Activated CD8-positive, alpha-beta memory T cell treated with anti-CD3 and anti-CD28 coated beads, Interleukin-2, amount 10 ng/mL, durations not matched to agents 7 days and 5 days (primary cell): ENCODE results near the gene ATP2A3. TPM values are rescaled to one million over a fixed set of nuclear protein-coding genes. Genes with fewer than 3 reads are reported as not detected.
A peak's percentile ranks its signal among the peaks of the same experiment; 100 is the strongest.

Experiments used
- ATAC-seq: fragments of 150-1000 bp; cut with Tn5 transposase; one replicate; pipeline ENCODE4 v1.10.0; 2021; ENCODE audit warnings: moderate library complexity
- CTCF ChIA-PET: fragments of 350-600 bp; sonication (Branson Sonifier 250); formaldehyde crosslinking; loops from one replicate; lab custom pipeline; 2021; ENCODE audit warnings: antibody characterized with exemption; lab: Charles Lee
- DNase-seq: peaks from one replicate; pipeline ENCODE4 v3.0.0-alpha.2; 2020
- H3K27ac Mint-ChIP-seq: one replicate; pipeline ENCODE4 v1.8.0; 2021; ENCODE audit warnings: mild to moderate bottlenecking, mixed read lengths
- H3K27me3 Mint-ChIP-seq: one replicate; pipeline ENCODE4 v1.8.0; 2021; ENCODE audit warnings: mixed read lengths
- H3K36me3 Mint-ChIP-seq: one replicate; pipeline ENCODE4 v1.8.0; 2021; ENCODE audit warnings: mild to moderate bottlenecking, mixed read lengths
- H3K4me1 Mint-ChIP-seq: one replicate; pipeline ENCODE4 v1.8.0; 2021; ENCODE audit warnings: mixed read lengths
- H3K4me3 Mint-ChIP-seq: one replicate; pipeline ENCODE4 v1.8.0; 2021; ENCODE audit warnings: mild to moderate bottlenecking, moderate library complexity, mixed read lengths
- H3K9me3 Mint-ChIP-seq: one replicate; pipeline ENCODE4 v1.8.0; 2022; ENCODE audit warnings: low read depth, mixed read lengths
- total RNA-seq, 2 experiments: library from RNA; stranded (reverse); gene quantifications; one replicate each; pipeline ENCODE4 v1.2.3, GENCODE V29; 2021

The ATP2A3 gene
- total RNA-seq, 2 experiments from 2014 or later = 264 to 377 TPM

GRCh38 chr17:3892095-3892998 lies 71.9 kb downstream of the ATP2A3 start:
- Mint-ChIP-seq H3K4me1 (peaks cover 25% of the 10 kb centered on the region), H3K4me3 (peak overlapping the region; percentile 73), H3K27me3 (peaks cover 7% of the 10 kb centered on the region), H3K36me3 (no peaks in the 10 kb centered on the region), H3K27ac (no peak overlapping the region), H3K9me3 (no peaks in the 10 kb centered on the region)
- ATAC-seq (peak; percentile 30), DNase-seq (peak; percentile 81)
- CTCF ChIA-PET = interaction anchor here (1.4 to 4.3 kb wide), 3 partner anchors 22 to 47 kb away, joined by 4 to 15 read pairs (median 5); no protein-coding TSS in a partner anchor

- Mint-ChIP-seq H3K4me1 (peaks cover 32% of the 10 kb centered on the region), H3K27ac (no peak overlapping the region), H3K27me3 (peaks cover 7% of the 10 kb centered on the region), H3K4me3 (peak overlapping the region; percentile 73), H3K36me3 (no peaks in the 10 kb centered on the region), H3K9me3 (no peaks in the 10 kb centered on the region)
- CTCF ChIA-PET = no interaction called here
- DNase-seq = no peak
- no peak for ATAC-seq
Observed at GRCh38 chr17:3891626-3892094, 72.6 kb downstream of the ATP2A3 start.

- peaks cover 38% of the 10 kb centered on the region for H3K4me1 Mint-ChIP-seq
- no peak for ATAC-seq
- no peak for DNase-seq
- H3K27ac Mint-ChIP-seq = no peak overlapping the region
- peak overlapping the region; percentile 73 for H3K4me3 Mint-ChIP-seq
- H3K27me3 Mint-ChIP-seq = peaks cover 7% of the 10 kb centered on the region
- no peaks in the 10 kb centered on the region for H3K9me3 Mint-ChIP-seq
- no peaks in the 10 kb centered on the region for H3K36me3 Mint-ChIP-seq
- CTCF ChIA-PET = interaction anchor here (1.2 to 1.8 kb wide), 2 partner anchors 10 to 23 kb away, joined by 4 read pairs; no protein-coding TSS in a partner anchor
Observed at GRCh38 chr17:3890878-3891219, 73.4 kb downstream of the ATP2A3 start.

- DNase-seq = no peak
- no peaks in the 10 kb centered on the region for H3K9me3 Mint-ChIP-seq
- H3K27ac Mint-ChIP-seq = no peak overlapping the region
- CTCF ChIA-PET = interaction anchor here (1.2 to 1.8 kb wide), 2 partner anchors 10 to 24 kb away, joined by 4 read pairs; no protein-coding TSS in a partner anchor
- no peaks in the 10 kb centered on the region for H3K36me3 Mint-ChIP-seq
- ATAC-seq = no peak
- peaks cover 7% of the 10 kb centered on the region for H3K27me3 Mint-ChIP-seq
- H3K4me1 Mint-ChIP-seq = peaks cover 38% of the 10 kb centered on the region
- H3K4me3 Mint-ChIP-seq = no peak overlapping the region
Observed at GRCh38 chr17:3890082-3890877, 74.0 kb downstream of the ATP2A3 start.

DNA sequence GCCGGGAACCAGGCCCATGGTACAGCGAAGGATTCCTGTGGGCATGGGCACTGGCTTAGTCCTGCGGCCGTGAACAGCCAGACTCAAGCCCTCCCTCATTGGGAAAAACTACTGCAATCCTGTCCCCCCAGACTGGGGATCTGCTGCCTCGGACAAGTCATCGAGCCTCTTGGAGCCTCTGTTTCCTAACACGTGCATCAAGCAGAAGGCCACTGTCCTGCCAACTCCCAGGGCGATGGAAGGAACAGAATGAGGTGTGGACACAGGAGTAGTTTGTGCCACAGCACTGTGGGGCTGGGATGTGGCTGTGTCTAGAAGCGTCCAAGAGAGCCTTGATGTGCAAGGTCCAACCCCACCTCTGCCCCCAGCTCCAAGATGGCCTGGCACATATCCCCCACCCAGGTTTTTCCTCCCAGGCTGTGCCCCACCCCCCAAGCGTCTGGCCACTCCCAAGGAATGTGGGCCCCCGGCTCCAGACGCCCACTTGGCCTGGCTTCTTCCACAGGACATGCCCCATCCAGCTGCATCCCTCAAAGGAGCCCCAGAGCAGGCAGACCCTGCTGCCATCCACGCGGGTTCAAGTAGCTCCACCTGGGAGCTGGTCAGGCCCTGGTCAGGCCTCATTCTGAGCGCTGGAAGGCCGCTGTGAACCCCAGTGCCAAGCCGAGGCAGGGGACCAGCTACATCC lies 74.8 kb downstream of the ATP2A3 start:
- CTCF ChIA-PET = interaction anchor here (1.2 to 1.8 kb wide), 2 partner anchors 11 to 24 kb away, joined by 4 read pairs; no protein-coding TSS in a partner anchor
- peaks cover 7% of the 10 kb centered on the region for H3K27me3 Mint-ChIP-seq
- H3K4me1 Mint-ChIP-seq = peaks cover 38% of the 10 kb centered on the region
- H3K4me3 Mint-ChIP-seq = no peak overlapping the region
- H3K36me3 Mint-ChIP-seq = no peaks in the 10 kb centered on the region
- ATAC-seq = no peak
- no peaks in the 10 kb centered on the region for H3K9me3 Mint-ChIP-seq
- no peak overlapping the region for H3K27ac Mint-ChIP-seq
- DNase-seq = no peak

GRCh38 chr17:3888343-3889171 lies 75.7 kb downstream of the ATP2A3 start:
- Mint-ChIP-seq H3K27me3 (peaks cover 7% of the 10 kb centered on the region), H3K27ac (no peak overlapping the region), H3K4me3 (no peak overlapping the region), H3K4me1 (peaks cover 29% of the 10 kb centered on the region), H3K36me3 (no peaks in the 10 kb centered on the region), H3K9me3 (no peaks in the 10 kb centered on the region)
- ATAC-seq (no peak), DNase-seq (no peak)
- CTCF ChIA-PET = interaction anchor here (1.0 kb wide), 2 partner anchors 25 to 32 kb away, joined by 3 to 4 read pairs; no protein-coding TSS in a partner anchor

DNA sequence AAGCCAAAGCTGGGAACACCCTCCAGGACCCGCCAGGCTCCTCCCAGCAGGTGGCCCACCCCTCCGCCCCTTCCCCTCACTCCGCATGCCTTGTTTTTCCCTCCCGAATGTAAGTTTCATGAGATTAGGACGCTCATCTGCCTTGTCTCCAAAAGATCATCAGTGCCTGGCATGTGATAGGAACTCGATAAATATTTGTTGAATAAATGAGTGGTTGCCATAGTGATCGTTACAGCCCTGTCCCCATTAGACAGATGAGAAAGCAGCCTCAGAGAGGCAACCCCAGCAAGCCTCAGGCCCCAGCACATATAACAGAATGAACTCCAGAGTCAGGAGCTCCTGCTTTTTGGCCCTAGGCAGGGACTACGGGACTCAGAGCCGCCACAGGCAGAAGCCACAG lies 76.4 kb downstream of the ATP2A3 start:
- ATAC-seq (no peak), DNase-seq (no peak)
- Mint-ChIP-seq H3K4me1 (peaks cover 27% of the 10 kb centered on the region), H3K36me3 (no peaks in the 10 kb centered on the region), H3K4me3 (no peak overlapping the region), H3K9me3 (no peaks in the 10 kb centered on the region), H3K27me3 (peaks cover 7% of the 10 kb centered on the region), H3K27ac (no peak overlapping the region)
- CTCF ChIA-PET = interaction anchor here (1.0 to 1.3 kb wide), 3 partner anchors 26 to 78 kb away, joined by 3 to 4 read pairs (median 3); no protein-coding TSS in a partner anchor

DNA sequence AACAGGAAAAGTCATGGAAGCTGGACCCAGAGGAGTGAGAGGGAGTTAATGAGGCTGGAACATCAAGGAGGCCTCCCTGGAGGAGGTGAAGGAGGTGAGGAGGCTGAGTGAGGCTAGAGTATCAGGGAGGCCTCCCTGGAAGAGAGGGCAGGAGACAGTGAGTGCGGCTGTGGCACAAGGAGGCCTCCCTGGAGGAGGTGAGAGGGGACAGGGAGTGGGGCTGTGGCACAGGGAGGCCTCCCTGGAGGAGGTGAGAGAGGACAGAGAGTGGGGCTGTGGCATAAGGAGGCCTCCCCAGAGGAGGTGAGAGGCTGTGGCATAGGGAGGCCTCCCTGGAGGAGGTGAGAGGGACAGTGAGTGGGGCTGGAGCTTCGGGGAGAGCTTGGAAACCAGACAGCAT lies 76.8 kb downstream of the ATP2A3 start:
- Mint-ChIP-seq H3K9me3 (no peaks in the 10 kb centered on the region), H3K27me3 (peaks cover 7% of the 10 kb centered on the region), H3K4me3 (peak overlapping the region; percentile 1), H3K36me3 (no peaks in the 10 kb centered on the region), H3K4me1 (peaks cover 27% of the 10 kb centered on the region), H3K27ac (peak overlapping the region; percentile 56)
- no peak for DNase-seq
- CTCF ChIA-PET = interaction anchor here (1.0 to 1.3 kb wide), 3 partner anchors 27 to 78 kb away, joined by 3 to 4 read pairs (median 3); no protein-coding TSS in a partner anchor
- no peak for ATAC-seq

DNA sequence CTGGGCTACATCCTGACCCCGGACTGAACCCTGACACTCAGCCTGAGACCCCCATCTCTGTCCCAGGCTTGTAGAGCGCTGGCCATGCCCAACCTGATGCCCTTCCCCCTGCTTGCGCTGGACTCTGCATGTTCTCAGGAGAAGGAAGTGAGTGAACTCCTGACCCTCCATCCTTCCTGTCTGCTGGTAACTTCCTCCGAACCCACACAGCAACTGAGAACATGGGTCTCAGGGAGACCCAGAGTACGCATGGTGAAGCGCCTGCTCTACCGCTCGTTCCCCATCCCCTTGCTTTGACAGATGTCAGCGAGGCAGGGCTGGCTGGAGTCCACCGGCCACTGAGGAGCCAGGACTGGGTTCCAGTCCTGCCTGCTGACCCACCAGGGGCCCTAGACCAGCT lies 77.5 kb downstream of the ATP2A3 start:
- DNase-seq (peak; percentile 51), ATAC-seq (peak; percentile 58)
- peak overlapping the region; percentile 56 for H3K27ac Mint-ChIP-seq
- peaks cover 23% of the 10 kb centered on the region for H3K4me1 Mint-ChIP-seq
- no peak overlapping the region for H3K4me3 Mint-ChIP-seq
- no peaks in the 10 kb centered on the region for H3K36me3 Mint-ChIP-seq
- no peaks in the 10 kb centered on the region for H3K9me3 Mint-ChIP-seq
- CTCF ChIA-PET = interaction anchor here (1.3 kb wide), 1 partner anchor 79 kb away, joined by 3 read pairs; no protein-coding TSS in a partner anchor
- peaks cover 7% of the 10 kb centered on the region for H3K27me3 Mint-ChIP-seq

DNA sequence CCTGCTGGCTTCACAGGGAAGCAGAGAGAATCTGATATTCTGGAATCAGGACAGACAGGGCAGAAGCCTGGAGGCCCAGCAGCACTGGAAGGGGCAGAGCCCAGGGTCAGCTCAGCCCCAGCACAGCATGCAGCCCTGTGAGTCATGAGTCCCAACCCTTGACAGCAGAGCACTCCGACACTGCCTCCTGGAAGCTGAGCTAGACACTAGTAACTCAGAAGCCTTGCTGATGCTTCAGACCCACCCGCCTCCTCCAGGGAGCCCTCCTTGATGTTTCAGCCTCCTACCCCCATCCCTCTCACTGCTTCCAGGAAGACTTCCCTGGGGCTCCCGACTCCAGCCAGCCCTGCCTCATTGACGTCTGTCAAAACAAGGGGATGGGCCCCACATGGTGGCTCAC lies 78.3 kb downstream of the ATP2A3 start:
- H3K27ac Mint-ChIP-seq = no peak overlapping the region
- CTCF ChIA-PET = no interaction called here

DNA sequence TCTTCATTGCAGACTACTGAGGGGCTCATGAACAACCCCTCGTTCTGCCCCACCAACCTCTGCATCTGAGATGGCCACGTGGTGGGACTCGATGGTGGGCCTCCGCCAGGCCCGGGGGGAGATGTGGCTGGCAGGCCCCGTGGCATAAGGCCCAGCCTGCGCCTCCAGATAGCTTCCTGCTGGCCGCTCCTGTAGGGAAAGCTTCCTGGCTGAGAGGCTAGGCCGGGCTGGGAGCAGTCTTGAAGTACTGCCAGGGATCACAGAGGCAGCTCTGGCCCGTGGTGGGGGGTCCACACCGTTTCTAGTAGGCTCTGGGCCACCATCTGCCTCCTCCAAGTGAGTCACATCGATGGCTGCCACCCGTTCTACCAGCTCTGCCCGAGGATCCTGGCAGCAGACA lies 79.0 kb downstream of the ATP2A3 start:
- H3K27ac Mint-ChIP-seq = no peak overlapping the region
- no peaks in the 10 kb centered on the region for H3K36me3 Mint-ChIP-seq
- H3K4me1 Mint-ChIP-seq = peaks cover 16% of the 10 kb centered on the region
- no peaks in the 10 kb centered on the region for H3K27me3 Mint-ChIP-seq
- CTCF ChIA-PET = interaction anchor here (0.6 to 1.2 kb wide), 2 partner anchors 28 to 37 kb away, joined by 3 to 4 read pairs; no protein-coding TSS in a partner anchor
- H3K4me3 Mint-ChIP-seq = no peak overlapping the region
- DNase-seq (no peak), ATAC-seq (no peak)
- H3K9me3 Mint-ChIP-seq = no peaks in the 10 kb centered on the region

More for the DNA sequence above, 78.3 kb downstream of the ATP2A3 start:
- Mint-ChIP-seq H3K36me3 (no peaks in the 10 kb centered on the region), H3K9me3 (no peaks in the 10 kb centered on the region), H3K4me1 (peaks cover 16% of the 10 kb centered on the region), H3K4me3 (no peak overlapping the region), H3K27me3 (no peaks in the 10 kb centered on the region)
- DNase-seq = no peak
- no peak for ATAC-seq

DNA sequence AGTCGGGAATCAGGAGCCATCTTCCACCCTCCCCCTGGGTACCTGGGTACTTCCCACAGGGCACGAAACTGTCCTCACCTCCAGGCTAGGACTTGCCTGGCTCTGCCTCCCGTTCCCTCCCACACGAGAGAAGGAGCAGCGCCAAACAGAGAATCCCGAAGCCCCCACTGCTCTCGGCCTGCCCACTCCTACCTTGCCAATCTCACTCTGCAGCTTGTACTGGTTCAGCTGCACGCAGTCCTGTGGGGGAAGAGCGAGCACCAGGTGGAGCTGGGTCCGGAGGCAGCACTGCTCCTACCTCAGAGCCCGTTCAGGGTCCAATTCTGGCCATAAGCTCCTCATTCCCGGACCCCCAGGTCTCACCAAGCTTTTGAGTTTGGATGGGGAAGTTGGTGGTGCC lies 80.0 kb downstream of the ATP2A3 start:
- Mint-ChIP-seq H3K27ac (no peak overlapping the region), H3K4me3 (no peak overlapping the region), H3K27me3 (no peaks in the 10 kb centered on the region), H3K9me3 (no peaks in the 10 kb centered on the region), H3K4me1 (peaks cover 16% of the 10 kb centered on the region), H3K36me3 (no peaks in the 10 kb centered on the region)
- DNase-seq (no peak), ATAC-seq (no peak)
- CTCF ChIA-PET = interaction anchor here (0.9 to 1.2 kb wide), 2 partner anchors 21 to 30 kb away, joined by 5 read pairs; no protein-coding TSS in a partner anchor
